SK-N-SH (cell line): ENCODE results near the gene TIGD2.

Experiments
- CHD2 ChIP-seq: fragments of 150-350 bp; IDR thresholded peaks from 2 replicates; pipeline ENCODE4 v1.6.1; 2018; ENCODE audit warnings: low read length; ENCODE audit not compliant: partially characterized antibody
- FOXM1 ChIP-seq: IDR thresholded peaks from 2 replicates; pipeline ENCODE4 v1.4.0; 2012; ENCODE audit warnings: low read depth, mild to moderate bottlenecking
- GATA2 ChIP-seq: sonication (generic); formaldehyde crosslinking; IDR thresholded peaks from 2 replicates; pipeline ENCODE4 v1.5.0; 2020; ENCODE audit warnings: mild to moderate bottlenecking, missing genetic modification reagents
- NFIC ChIP-seq: IDR thresholded peaks from 2 replicates; pipeline ENCODE4 v1.4.0; 2012; ENCODE audit warnings: borderline replicate concordance
- PBX3 ChIP-seq: IDR thresholded peaks from 2 replicates; pipeline ENCODE4; 2012
- POLR2AphosphoS5 ChIP-seq: IDR thresholded peaks from 2 replicates; pipeline ENCODE4 v1.6.1; 2012; ENCODE audit warnings: low read depth, low read length
- RAD21 ChIP-seq: IDR thresholded peaks from 2 replicates; pipeline ENCODE4 v1.6.1; 2012; ENCODE audit warnings: mild to moderate bottlenecking, low read length
- REST ChIP-seq: IDR thresholded peaks from 2 replicates; pipeline ENCODE4 v1.6.1; 2012; ENCODE audit warnings: mild to moderate bottlenecking, low read depth, low read length, moderate library complexity
- TAF1 ChIP-seq: IDR thresholded peaks from 2 replicates; pipeline ENCODE4 v1.6.1; 2012; ENCODE audit warnings: low read depth, mild to moderate bottlenecking, low read length, moderate library complexity, borderline replicate concordance
- TEAD4 ChIP-seq: IDR thresholded peaks from 2 replicates; pipeline ENCODE4 v1.4.0; 2012; ENCODE audit warnings: mild to moderate bottlenecking, borderline replicate concordance; ENCODE audit not compliant: insufficient read depth
- TF ChIP-seq, protein P1 (sequence below): fragments of 200-600 bp; sonication (generic); IDR thresholded peaks from 2 replicates; pipeline ENCODE4 v1.6.1; 2017; ENCODE audit warnings: antibody characterized with exemption, mild to moderate bottlenecking, moderate library complexity
- TF ChIP-seq, protein P2 (sequence below): IDR thresholded peaks from 2 replicates; pipeline ENCODE4 v1.4.0; 2012; ENCODE audit warnings: low read depth

GRCh38 chr4:89108091-89108490 is 3.2 kb upstream of the TIGD2 start:
- TF ChIP-seq FOXM1 (no peak), POLR2AphosphoS5 (no peak), TEAD4 (no peak), NFIC (no peak), GATA2 (no peak), CHD2 (no peak), RAD21 (no peak), PBX3 (no peak), TAF1 (no peak), REST (no peak)
- TF ChIP-seq, protein P1, sequence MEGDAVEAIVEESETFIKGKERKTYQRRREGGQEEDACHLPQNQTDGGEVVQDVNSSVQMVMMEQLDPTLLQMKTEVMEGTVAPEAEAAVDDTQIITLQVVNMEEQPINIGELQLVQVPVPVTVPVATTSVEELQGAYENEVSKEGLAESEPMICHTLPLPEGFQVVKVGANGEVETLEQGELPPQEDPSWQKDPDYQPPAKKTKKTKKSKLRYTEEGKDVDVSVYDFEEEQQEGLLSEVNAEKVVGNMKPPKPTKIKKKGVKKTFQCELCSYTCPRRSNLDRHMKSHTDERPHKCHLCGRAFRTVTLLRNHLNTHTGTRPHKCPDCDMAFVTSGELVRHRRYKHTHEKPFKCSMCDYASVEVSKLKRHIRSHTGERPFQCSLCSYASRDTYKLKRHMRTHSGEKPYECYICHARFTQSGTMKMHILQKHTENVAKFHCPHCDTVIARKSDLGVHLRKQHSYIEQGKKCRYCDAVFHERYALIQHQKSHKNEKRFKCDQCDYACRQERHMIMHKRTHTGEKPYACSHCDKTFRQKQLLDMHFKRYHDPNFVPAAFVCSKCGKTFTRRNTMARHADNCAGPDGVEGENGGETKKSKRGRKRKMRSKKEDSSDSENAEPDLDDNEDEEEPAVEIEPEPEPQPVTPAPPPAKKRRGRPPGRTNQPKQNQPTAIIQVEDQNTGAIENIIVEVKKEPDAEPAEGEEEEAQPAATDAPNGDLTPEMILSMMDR, result no peak
- TF ChIP-seq, protein P2, sequence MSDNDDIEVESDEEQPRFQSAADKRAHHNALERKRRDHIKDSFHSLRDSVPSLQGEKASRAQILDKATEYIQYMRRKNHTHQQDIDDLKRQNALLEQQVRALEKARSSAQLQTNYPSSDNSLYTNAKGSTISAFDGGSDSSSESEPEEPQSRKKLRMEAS, result no peak
